ENCODE data around the gene STYXL2.

DNA sequence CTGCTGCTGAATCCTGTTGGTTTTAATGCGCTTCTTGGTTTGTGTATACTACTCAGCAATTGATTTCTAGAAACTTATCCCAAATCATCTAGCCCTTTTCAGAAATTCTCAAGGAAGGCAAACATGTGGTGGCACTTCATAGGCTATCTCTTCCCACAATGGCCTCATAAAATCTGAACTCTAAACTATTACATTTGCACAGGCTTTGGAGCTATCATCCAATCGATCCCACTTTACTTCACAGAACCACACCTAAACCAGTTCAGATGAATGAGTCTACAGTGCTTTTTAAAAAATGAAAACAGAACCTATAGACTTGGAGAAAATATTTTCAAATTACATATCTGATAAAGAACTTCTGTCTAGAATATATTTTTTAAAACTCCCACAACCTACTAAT is 6.9 kb downstream of the STYXL2 start:
- no peak for TF ChIP-seq EZH2 (optimal IDR thresholded peaks at IDR 0.05; ENCODE audit: low read depth, low read length)
- TF ChIP-seq, protein P1, sequence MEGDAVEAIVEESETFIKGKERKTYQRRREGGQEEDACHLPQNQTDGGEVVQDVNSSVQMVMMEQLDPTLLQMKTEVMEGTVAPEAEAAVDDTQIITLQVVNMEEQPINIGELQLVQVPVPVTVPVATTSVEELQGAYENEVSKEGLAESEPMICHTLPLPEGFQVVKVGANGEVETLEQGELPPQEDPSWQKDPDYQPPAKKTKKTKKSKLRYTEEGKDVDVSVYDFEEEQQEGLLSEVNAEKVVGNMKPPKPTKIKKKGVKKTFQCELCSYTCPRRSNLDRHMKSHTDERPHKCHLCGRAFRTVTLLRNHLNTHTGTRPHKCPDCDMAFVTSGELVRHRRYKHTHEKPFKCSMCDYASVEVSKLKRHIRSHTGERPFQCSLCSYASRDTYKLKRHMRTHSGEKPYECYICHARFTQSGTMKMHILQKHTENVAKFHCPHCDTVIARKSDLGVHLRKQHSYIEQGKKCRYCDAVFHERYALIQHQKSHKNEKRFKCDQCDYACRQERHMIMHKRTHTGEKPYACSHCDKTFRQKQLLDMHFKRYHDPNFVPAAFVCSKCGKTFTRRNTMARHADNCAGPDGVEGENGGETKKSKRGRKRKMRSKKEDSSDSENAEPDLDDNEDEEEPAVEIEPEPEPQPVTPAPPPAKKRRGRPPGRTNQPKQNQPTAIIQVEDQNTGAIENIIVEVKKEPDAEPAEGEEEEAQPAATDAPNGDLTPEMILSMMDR (IDR thresholded peaks at IDR 0.05; ENCODE audit: low read length), result no peak

Data from MM.1S (cell line).